Measurements from ENCODE around the gene CAMK4.
"Not testable (repeated sequence)": the region's sequence is repeated elsewhere in the genome, so short reads cannot be mapped to it uniquely, and the experiment has no call there.

Gene CAMK4

GRCh38 chr5:111229871-111230810 lies 6.0 kb downstream of the CAMK4 start:
- no peak for DNase-seq

DNA sequence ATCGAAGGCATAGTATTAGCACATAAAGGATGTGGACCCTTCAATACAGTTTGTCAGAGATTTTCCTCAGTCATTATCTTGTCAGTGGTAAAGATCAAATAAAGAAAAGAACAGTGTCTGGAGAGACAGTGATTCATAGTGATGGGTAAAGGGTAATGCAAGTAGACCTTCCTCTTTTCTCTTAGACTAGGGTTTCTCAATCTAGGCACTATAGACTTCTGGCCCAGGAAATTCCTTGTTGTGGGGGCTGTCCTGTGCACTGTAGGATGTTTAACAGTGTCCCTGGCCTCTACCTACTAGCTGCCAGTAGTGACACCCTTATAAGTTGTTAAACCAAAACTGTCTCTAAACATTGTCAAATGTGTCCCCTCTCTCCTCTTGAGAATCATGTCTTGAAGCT lies 6.9 kb downstream of the CAMK4 start:
- DNase-seq, result no peak

DNA sequence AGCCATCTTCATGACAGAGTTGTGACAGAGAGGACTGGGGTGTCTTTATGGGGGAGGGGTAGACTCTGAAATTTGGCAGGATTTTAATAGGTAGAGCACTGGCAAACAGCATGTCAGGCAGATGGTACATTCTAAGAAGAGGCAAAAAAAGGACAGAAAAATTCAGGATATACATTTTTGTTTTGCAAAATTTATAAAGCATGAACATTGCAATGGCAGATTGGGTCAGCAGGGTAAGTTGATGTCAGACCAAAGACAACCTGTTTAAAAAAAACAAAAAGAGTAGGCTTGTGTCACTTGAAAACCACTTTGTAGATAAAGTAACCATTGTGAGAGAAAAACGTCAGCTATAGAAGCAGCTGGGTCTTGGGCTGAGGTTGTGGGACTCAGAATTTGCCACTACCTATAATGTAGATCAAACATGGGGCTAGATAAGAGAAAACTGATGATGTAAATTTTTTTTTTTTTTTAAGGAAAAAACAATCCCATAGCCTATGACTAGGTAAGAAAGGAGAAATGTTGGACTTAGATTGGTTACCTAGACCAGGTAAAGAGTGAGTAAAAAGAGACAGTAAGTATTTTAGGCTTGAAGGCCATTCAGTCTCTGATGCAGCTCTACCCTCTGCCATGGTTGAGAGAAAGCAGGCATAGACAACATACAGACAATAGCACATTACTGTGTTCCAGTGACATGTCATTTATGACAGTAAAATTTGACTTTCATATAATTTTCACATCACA lies 8.3 kb downstream of the CAMK4 start:
- DNase-seq, result no peak

DNA sequence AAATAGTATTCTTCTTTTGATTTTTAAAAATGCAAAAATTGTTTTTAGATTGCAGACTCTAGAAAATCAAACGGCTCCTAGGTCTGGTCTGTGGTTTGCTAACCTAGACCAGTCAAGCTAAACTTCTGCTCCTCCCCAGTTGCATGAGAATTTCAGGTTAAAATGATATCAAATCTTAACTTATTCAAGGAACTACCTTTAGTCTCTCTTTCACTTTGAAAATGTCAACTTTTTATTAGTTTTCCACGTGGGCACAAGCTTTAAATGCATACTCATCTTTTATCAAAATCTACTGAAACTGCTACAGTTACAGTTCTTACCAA lies 8.8 kb downstream of the CAMK4 start:
- no peak for DNase-seq

GRCh38 chr5:111234125-111234524 lies 9.9 kb downstream of the CAMK4 start:
- DNase-seq, result no peak

DNA sequence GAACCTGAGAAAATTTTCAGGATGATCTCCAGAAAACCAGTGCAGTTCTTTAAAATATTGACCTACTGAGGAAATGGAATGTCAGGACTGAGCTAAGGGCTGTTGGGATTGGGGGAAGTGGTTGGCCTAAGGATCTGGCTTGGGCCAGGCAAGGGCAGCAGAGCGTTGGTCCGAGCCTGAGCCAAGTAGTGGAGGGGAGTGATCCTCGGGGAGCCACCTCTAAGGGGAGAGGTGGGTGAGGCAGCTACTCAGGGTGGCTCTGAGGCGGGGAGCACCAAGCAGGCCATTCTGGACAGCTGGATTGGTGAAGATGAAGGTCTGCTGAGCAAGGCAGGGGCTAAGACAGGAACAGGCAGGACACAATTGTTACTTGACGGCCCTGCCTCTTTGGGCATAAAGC lies 11.5 kb downstream of the CAMK4 start:
- no peak for DNase-seq

DNA sequence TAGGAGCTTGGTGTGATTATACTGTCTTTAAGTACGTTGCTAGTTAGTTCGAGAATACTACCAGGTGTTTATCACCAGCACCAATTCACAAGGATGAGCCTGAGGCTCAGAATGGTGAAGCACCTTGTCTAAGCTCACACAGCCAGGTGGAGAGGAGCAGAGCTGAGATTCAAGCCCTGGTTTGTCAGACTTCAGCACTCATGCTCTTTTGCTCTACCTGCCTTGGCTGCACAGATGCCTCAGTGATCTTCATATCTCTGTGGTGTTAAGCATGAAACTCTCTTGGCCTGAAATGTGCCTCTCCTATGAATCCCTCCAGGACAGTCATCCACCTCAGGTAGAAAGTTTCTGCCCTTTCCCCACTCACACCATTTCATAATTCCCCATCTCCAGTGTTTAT lies 12.2 kb downstream of the CAMK4 start:
- DNase-seq, result no peak

GRCh38 chr5:111236995-111237394 lies 12.8 kb downstream of the CAMK4 start:
- DNase-seq, result no peak

- no peak for DNase-seq
Measured at GRCh38 chr5:111237470-111237869, 13.3 kb downstream of the CAMK4 start.

GRCh38 chr5:111238431-111239225 lies 14.4 kb downstream of the CAMK4 start:
- no peak for DNase-seq

DNA sequence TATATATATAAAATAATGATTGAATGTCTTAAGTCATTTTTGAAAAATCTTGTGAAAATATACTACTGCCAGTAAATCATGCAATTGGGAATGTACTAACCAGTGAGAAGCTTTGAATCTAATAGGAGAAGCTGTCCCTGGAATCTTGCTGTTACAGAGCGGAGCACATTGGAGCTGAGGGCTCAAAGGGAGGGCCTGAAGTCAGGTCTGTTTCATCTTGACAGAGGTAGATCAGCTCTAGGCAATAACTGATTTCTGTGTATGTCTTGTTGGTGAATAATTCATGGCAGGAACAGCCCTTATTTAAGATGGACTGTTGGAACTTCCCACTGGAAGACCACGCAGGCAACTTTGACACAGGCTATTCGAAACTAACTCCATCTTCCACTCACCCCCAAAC lies 17.5 kb downstream of the CAMK4 start:
- DNase-seq, result no peak

GRCh38 chr5:111242606-111243005 lies 18.4 kb downstream of the CAMK4 start:
- no peak for DNase-seq

DNA sequence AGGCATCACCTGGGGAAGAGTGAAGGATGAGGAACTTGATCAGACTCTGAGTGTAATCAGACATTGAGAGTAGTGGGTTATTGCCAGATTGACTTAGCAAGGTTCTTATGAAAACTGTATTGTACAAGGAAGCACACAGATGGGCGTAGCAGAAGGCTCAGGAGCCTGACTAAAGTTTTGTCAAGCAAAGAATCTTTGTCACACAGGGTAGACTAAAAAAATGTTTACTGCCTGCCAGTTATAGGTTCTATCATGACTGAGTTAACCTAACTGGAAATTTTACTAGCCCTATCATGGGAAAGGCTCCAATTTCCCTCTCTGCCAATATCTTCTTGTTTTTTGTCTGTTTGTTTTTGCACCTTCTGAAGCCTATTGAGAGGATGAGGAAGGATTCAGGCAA lies 19.1 kb downstream of the CAMK4 start:
- DNase-seq, result no peak

DNA sequence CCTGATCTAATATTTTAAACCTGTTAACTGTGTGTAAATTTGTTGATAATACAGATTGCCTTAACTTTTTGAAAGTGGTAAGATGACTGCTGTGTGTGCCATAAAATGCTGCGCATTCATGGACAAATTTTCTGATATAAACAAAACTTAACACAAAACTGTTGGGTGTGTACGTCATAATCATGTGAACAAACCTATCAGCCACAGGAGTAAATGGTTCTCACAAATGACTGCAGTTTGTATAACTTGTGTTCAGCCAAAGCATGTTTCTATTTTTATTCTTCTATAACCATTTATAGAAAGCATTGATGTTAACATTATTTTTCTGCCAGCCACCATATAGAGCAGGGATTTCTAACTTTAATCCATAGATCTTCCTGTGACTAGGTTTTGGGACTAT lies 21.5 kb downstream of the CAMK4 start:
- no peak for DNase-seq

DNA sequence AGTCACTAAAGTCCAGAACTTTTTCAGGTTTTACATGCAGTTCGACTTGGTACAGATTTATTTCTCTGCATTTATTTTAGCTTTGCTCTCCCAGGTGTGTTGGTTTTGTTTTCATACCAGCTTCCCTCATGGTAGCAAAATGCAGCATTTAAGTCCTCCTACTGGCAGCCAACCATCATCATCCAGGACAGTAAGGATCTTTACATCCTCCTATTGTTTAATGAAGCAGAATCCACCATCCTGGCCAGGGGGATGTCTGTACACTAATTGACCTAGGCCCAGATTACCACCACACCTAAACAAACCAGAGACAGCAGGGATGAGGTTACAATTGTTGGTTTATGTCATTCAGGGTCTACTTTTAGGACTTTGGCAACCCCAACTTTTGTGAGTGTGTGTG lies 22.3 kb downstream of the CAMK4 start:
- DNase-seq, result no peak

- no peak for DNase-seq
Measured at GRCh38 chr5:111248571-111248970, 24.4 kb downstream of the CAMK4 start.

DNA sequence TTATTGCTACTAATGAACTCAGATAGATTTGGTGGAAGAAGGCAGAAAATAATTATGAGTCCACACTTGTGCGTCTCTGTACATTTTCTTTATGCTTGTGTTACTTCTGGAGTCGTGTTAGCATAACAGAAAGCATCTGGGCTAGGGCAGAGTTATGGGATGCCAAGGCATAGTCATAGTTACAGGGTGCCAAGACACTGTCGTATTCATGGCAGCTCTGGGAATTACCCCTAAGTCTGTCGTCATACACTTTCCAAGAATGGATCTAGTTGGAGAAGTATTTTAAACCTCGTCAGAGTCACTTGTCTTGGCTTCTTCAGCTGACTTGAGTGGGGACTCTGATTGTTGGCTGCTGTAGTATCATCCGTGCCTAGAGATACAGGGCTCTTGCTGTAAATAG lies 27.7 kb downstream of the CAMK4 start:
- DNase-seq, result no peak

DNA sequence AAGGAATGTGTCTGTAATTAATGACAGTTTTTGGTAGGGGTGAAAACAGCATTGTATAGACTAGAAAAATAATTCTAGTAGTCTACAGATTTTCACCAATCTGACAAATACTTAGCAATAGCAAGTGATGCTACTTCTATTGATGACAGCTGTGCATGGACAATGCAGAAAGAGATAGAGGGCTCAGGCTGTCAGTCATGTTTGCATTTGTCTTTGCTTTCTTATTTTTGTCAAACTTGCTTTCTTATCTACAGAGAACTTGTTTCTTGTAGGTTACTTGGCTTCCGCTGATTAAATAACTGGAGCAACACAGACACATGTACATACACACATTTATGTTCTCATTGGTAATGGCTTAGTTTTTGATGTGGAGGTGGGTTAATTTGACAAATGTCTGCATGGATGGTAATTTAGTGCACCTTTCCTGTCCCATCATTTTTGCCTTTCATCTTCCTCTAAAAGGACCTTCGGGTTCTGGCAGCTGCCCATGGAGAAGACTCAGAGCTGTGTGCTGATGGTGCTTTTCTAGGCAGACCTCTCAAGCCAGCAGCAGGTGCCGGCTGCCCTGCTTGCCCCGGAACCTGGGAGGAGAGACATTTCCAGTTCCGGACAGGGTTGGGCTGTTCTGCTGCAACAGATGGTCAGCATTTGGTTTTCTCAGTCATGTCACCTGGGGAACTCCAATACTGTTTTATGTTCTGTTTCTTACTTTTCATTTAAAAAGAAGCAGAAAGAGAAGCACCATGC lies 28.8 kb downstream of the CAMK4 start:
- no peak for DNase-seq

DNA sequence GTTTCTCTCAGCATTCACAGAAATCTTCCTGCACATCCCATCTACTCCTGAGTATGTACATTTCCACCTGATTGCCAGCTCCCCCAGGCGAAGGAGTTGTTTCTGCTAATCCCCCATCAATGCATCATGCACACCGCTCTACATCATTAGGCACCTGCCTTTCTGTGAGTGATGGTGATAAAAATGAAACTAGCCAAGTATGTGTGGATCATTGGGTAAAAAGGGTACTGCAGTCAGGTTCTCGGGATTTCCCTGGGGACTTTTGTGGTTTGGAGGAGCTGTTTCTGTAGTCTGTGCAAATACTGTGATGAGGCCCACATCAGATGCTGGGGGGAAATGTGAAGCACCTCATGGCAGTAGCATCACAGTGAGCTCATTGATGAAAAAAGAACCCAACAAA lies 30.4 kb downstream of the CAMK4 start:
- DNase-seq, result no peak

GRCh38 chr5:111255169-111255568 lies 31.0 kb downstream of the CAMK4 start:
- no peak for DNase-seq

GRCh38 chr5:111256128-111256527 lies 31.9 kb downstream of the CAMK4 start:
- no peak for DNase-seq

- not testable (repeated sequence) for DNase-seq
Measured at GRCh38 chr5:111257610-111258009, 33.4 kb downstream of the CAMK4 start.

DNA sequence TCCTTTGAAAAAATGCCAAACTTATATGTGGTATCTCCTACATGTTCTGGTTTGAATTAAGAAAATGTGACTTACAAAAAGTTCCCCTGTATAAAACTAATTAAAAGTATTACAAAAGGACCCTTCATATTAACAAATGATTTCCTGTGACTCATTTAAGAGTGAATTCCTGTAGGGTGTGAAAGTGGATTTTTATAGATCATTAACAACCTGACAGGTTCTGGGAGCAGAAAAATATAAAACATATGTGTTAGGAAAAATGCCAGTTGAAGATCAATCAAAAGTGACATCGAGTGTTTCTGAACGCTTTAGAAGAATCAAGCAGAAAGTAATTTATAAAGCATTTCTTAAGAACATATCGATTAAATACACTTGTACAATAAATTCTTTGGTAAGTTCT lies 35.5 kb downstream of the CAMK4 start:
- no peak for DNase-seq

All from right forelimb (tissue), 1 donor.